Epithelial cell of proximal tubule (primary cell): Measurements from ENCODE around the gene FAM171A1. TPM values are rescaled to one million over a fixed set of nuclear protein-coding genes. Genes with fewer than 3 reads are reported as not detected.

Experiments
- DNase-seq: peaks from one replicate; pipeline ENCODE4 v3.0.0-alpha.2; 2011; ENCODE audit warnings: low read depth
- H3K4me3 ChIP-seq: 2 replicates; pipeline ENCODE4 v1.5.1; 2011; ENCODE audit warnings: low read depth, mild to moderate bottlenecking, low read length
- CTCF ChIP-seq: conservative IDR thresholded peaks from 2 replicates; pipeline ENCODE4 v1.5.1; 2012; ENCODE audit warnings: low read depth, mild to moderate bottlenecking, low read length
- total RNA-seq: library from RNA; depleted of rRNA; stranded (reverse); fragments of >200 nt; gene quantifications from 2 replicates; pipeline ENCODE4 v1.2.3, GENCODE V29; 2015

FAM171A1 gene
- total RNA-seq, 1 donor from 2014 or later = 20.2 TPM

DNA sequence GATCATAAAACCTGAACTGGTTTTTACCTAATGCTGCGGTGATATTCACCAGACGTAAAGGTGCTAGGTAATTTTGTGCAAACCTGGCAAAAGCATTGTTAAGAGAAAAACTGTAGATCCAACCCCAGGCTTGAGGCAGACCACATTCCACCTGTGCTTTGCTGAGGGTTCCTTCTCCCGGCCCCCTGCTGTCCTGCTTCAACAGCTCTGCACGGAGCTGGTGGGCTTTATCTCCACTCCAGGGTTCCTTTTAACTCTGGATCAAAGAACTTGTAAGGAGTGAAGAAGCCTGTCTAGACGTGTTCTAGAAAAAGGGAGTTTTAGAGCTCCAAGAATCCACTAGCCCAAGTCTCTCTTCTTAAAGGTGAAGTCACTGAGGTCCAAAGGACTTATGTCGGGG lies 115.1 kb downstream of the FAM171A1 start:
- no peak for TF ChIP-seq CTCF
- no peak overlapping the region for H3K4me3 ChIP-seq
- DNase-seq = no peak

GRCh38 chr10:15254808-15255648 lies 116.1 kb downstream of the FAM171A1 start:
- DNase-seq = no peak
- no peak for TF ChIP-seq CTCF
- H3K4me3 ChIP-seq = no peak overlapping the region

- TF ChIP-seq CTCF = no peak
- no peak overlapping the region for H3K4me3 ChIP-seq
- DNase-seq = no peak
Observed at GRCh38 chr10:15253951-15254807, 116.9 kb downstream of the FAM171A1 start.

GRCh38 chr10:15252396-15252795 lies 118.7 kb downstream of the FAM171A1 start:
- H3K4me3 ChIP-seq = no peak overlapping the region
- no peak for DNase-seq
- TF ChIP-seq CTCF = no peak

DNA sequence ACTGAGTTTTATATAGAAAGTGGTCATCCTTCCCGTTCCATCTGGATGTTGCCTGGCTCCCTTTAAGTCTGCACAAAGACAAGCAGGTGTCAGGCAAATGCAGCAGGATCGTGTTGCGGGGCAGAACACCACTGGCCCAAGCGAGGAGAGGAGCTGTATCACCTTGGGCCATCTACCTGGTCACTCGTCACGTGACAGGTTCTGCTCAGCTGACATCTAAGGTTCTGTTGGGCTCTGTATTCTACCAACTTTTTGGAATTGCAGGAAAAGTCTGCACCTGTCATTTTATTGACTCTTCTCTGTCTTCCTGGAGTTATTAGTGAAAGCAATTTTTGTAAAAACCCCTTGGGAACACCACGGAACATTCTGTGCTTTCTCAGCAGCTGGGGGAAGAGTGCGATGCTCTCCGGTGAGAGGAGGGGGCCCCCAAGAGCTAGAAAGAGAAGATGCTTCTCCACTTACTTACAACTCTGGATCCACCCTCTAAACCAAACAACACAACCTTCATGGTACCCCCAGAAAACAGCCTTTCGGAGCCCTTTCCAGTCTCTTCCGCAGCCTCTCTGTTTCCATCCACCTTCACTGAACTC lies 119.2 kb downstream of the FAM171A1 start:
- no peak overlapping the region for H3K4me3 ChIP-seq
- DNase-seq = no peak
- no peak for TF ChIP-seq CTCF

- H3K4me3 ChIP-seq = no peak overlapping the region
- peak; percentile 37 for TF ChIP-seq CTCF
- no peak for DNase-seq
Observed at GRCh38 chr10:15245530-15245929, 125.6 kb downstream of the FAM171A1 start.
